Osteocyte (in vitro differentiated cells): Measurements from ENCODE around the gene SYNGAP1. TPM values are rescaled to one million over a fixed set of nuclear protein-coding genes. Genes with fewer than 3 reads are reported as not detected.

Experiments used
- DNase-seq: peaks from one replicate; pipeline ENCODE4 v3.0.0; 2021; ENCODE audit warnings: mixed read lengths; ENCODE audit not compliant: unreplicated experiment; ENCODE audit errors: extremely low spot score
- H3K27ac Mint-ChIP-seq: one replicate; pipeline ENCODE4 v1.8.0; 2021; ENCODE audit warnings: mild to moderate bottlenecking, mixed read lengths; ENCODE audit not compliant: unreplicated experiment
- H3K27me3 Mint-ChIP-seq: one replicate; pipeline ENCODE4 v1.8.0; 2021; ENCODE audit warnings: mixed read lengths; ENCODE audit not compliant: unreplicated experiment
- H3K36me3 Mint-ChIP-seq: one replicate; pipeline ENCODE4 v1.8.0; 2021; ENCODE audit warnings: mixed read lengths; ENCODE audit not compliant: unreplicated experiment
- H3K4me1 Mint-ChIP-seq: one replicate; pipeline ENCODE4 v1.8.0; 2021; ENCODE audit warnings: mixed read lengths; ENCODE audit not compliant: unreplicated experiment
- H3K4me3 Mint-ChIP-seq: one replicate; pipeline ENCODE4 v1.8.0; 2021; ENCODE audit warnings: mild to moderate bottlenecking, moderate library complexity, mixed read lengths; ENCODE audit not compliant: unreplicated experiment
- H3K9me3 Mint-ChIP-seq: one replicate; pipeline ENCODE4 v1.8.0; 2021; ENCODE audit warnings: mixed read lengths; ENCODE audit not compliant: unreplicated experiment
- total RNA-seq: library from RNA; stranded (reverse); gene quantifications from 2 replicates; pipeline ENCODE4 v1.2.1, GENCODE V29; 2021
- TF ChIP-seq, protein P1 (sequence below): fragments of 200-600 bp; sonication (generic); IDR thresholded peaks from 2 replicates; pipeline ENCODE4 v1.5.0; 2021; ENCODE audit warnings: antibody characterized with exemption, mild to moderate bottlenecking, moderate library complexity

Gene SYNGAP1
- total RNA-seq, 1 donor from 2014 or later, result 34.7 TPM

DNA sequence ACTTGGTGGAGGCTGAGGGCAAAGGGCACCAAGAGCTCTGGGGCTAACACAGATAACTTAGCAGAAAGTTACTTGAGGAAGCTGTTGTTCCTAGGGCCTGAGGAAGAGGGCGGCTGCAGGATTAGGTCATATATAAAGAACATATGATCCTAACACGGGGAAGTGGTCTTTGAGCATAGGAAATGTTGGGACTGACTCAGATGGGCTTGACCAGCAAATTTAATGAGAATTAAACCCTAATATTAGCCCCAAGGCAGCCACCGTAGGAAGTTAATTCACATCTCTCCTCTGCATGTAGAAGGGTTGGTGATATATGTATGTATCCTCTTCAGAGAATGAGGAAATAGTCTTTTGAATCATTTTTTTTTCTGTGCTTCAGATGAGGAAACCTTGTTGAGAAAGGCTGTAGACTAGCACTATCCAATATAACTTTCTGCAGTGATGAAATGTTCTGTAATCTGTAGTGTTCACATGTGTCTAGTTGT, 25.3 kb downstream of the SYNGAP1 start:
- no peaks in the 10 kb centered on the region for H3K4me1 Mint-ChIP-seq
- H3K9me3 Mint-ChIP-seq, result no peaks in the 10 kb centered on the region
- H3K4me3 Mint-ChIP-seq, result no peak overlapping the region
- H3K36me3 Mint-ChIP-seq, result peaks cover 28% of the 10 kb centered on the region
- TF ChIP-seq, protein P1, sequence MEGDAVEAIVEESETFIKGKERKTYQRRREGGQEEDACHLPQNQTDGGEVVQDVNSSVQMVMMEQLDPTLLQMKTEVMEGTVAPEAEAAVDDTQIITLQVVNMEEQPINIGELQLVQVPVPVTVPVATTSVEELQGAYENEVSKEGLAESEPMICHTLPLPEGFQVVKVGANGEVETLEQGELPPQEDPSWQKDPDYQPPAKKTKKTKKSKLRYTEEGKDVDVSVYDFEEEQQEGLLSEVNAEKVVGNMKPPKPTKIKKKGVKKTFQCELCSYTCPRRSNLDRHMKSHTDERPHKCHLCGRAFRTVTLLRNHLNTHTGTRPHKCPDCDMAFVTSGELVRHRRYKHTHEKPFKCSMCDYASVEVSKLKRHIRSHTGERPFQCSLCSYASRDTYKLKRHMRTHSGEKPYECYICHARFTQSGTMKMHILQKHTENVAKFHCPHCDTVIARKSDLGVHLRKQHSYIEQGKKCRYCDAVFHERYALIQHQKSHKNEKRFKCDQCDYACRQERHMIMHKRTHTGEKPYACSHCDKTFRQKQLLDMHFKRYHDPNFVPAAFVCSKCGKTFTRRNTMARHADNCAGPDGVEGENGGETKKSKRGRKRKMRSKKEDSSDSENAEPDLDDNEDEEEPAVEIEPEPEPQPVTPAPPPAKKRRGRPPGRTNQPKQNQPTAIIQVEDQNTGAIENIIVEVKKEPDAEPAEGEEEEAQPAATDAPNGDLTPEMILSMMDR, result no peak
- DNase-seq, result no peak
- H3K27me3 Mint-ChIP-seq, result no peaks in the 10 kb centered on the region
- no peak overlapping the region for H3K27ac Mint-ChIP-seq

DNA sequence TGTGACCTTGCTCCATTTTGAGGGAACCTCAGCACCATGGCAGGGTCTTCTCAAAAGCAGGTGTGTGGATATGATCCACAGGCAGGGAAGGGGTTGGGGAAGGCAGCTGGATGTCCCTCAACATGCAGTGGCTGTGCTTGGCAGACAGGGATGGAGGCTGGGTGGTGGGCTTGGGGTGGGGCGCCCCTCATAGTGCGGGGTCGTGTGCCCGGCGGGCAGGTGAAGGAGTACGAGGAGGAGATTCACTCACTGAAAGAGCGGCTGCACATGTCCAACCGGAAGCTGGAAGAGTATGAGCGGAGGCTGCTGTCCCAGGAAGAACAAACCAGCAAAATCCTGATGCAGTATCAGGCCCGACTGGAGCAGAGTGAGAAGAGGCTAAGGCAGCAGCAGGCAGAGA, 26.5 kb downstream of the SYNGAP1 start:
- no peak for DNase-seq
- H3K27me3 Mint-ChIP-seq, result no peaks in the 10 kb centered on the region
- H3K36me3 Mint-ChIP-seq, result peaks cover 24% of the 10 kb centered on the region
- no peak overlapping the region for H3K4me3 Mint-ChIP-seq
- TF ChIP-seq, protein P1, result no peak
- H3K9me3 Mint-ChIP-seq, result no peaks in the 10 kb centered on the region
- no peaks in the 10 kb centered on the region for H3K4me1 Mint-ChIP-seq
- no peak overlapping the region for H3K27ac Mint-ChIP-seq

- Mint-ChIP-seq H3K9me3 (no peaks in the 10 kb centered on the region), H3K36me3 (peaks cover 12% of the 10 kb centered on the region), H3K4me1 (peaks cover 20% of the 10 kb centered on the region), H3K27ac (no peak overlapping the region), H3K27me3 (no peaks in the 10 kb centered on the region), H3K4me3 (no peak overlapping the region)
- TF ChIP-seq, protein P1, result no peak
- DNase-seq, result no peak
Observed at GRCh38 chr6:33450434-33450833, 30.6 kb downstream of the SYNGAP1 start.

DNA sequence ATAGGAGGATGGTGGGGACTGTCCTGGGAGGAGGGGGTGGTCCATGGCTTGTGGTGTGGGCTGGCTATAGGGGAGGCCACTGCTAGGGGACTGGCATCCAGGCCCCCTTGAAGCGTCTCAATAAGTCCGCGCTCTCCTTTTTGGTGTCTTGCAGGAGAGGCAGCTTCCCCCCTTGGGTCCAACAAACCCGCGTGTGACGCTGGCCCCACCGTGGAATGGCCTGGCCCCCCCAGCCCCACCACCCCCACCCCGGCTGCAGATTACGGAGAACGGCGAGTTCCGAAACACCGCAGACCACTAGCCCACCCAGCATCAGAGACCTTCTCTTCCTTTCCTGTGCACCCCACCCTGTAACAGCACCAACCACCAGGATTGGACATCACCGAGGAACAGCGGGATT, 31.7 kb downstream of the SYNGAP1 start:
- no peaks in the 10 kb centered on the region for H3K9me3 Mint-ChIP-seq
- no peak for DNase-seq
- peaks cover 21% of the 10 kb centered on the region for H3K4me1 Mint-ChIP-seq
- TF ChIP-seq, protein P1, result no peak
- H3K4me3 Mint-ChIP-seq, result no peak overlapping the region
- no peaks in the 10 kb centered on the region for H3K27me3 Mint-ChIP-seq
- peaks cover 6% of the 10 kb centered on the region for H3K36me3 Mint-ChIP-seq
- H3K27ac Mint-ChIP-seq, result no peak overlapping the region

DNA sequence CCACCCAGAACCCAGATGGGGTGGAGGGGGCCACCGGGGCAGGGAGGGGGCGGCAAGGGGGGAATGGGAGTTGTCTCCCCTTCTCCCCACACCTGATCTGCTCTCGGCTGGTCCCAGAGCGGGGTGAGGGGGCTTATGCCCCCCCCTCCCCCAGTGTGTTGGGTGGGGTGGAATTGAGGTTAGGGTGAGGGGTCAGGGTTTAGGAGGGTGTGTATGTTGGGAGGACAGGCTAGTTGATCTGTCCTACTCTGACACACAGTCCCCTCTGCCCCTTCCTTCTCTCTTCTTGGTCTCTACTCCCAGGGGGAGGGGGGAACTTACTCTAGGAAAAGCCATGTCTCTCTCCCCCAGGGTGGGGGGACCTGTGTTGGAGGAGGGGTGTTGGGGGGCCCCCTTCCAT, 32.6 kb downstream of the SYNGAP1 start:
- peaks cover 6% of the 10 kb centered on the region for H3K36me3 Mint-ChIP-seq
- no peaks in the 10 kb centered on the region for H3K27me3 Mint-ChIP-seq
- no peak overlapping the region for H3K4me3 Mint-ChIP-seq

More for the DNA sequence above, 32.6 kb downstream of the SYNGAP1 start:
- Mint-ChIP-seq H3K9me3 (no peaks in the 10 kb centered on the region), H3K27ac (no peak overlapping the region), H3K4me1 (peaks cover 21% of the 10 kb centered on the region)
- TF ChIP-seq, protein P1, result no peak
- no peak for DNase-seq
